Mucosa of stomach (tissue), 1 donor: Measurements from ENCODE around the gene ASB6.

Source experiments
- H3K27me3 ChIP-seq: one replicate; pipeline ENCODE4 v1.7.0; 2013; ENCODE audit warnings: mild to moderate bottlenecking, low read length; ENCODE audit not compliant: control insufficient read depth, insufficient read depth
- H3K36me3 ChIP-seq: one replicate; pipeline ENCODE4 v1.7.0; 2013; ENCODE audit warnings: low read length; ENCODE audit not compliant: control insufficient read depth, insufficient read depth
- H3K4me1 ChIP-seq: one replicate; pipeline ENCODE4 v1.7.0; 2013; ENCODE audit warnings: mild to moderate bottlenecking, low read length; ENCODE audit not compliant: control insufficient read depth, insufficient read depth
- H3K4me3 ChIP-seq: one replicate; pipeline ENCODE4 v1.7.0; 2013; ENCODE audit warnings: low read length
- H3K9ac ChIP-seq: one replicate; pipeline ENCODE4 v1.7.0; 2013; ENCODE audit warnings: mild to moderate bottlenecking, low read length, moderate library complexity
- H3K9me3 ChIP-seq: one replicate; pipeline ENCODE4 v1.7.0; 2013; ENCODE audit warnings: mild to moderate bottlenecking, low read length, moderate library complexity; ENCODE audit not compliant: control insufficient read depth
- donor health status: Pancreatic carcinoma.

Gene ASB6, protein sequence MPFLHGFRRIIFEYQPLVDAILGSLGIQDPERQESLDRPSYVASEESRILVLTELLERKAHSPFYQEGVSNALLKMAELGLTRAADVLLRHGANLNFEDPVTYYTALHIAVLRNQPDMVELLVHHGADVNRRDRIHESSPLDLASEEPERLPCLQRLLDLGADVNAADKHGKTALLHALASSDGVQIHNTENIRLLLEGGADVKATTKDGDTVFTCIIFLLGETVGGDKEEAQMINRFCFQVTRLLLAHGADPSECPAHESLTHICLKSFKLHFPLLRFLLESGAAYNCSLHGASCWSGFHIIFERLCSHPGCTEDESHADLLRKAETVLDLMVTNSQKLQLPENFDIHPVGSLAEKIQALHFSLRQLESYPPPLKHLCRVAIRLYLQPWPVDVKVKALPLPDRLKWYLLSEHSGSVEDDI

GRCh38 chr9:129641750-129642585 is at the start of gene ASB6:
Gene ASB6, minus strand, starts transcription at chr9:129642151. Its CDS starts 152 bp downstream, at chr9:129641999.
- peaks cover 24% of the 10 kb centered on the region for H3K4me1 ChIP-seq
- peak within 1 kb of the TSS; percentile 71 for H3K4me3 ChIP-seq
- H3K9ac ChIP-seq, result peak within 1 kb of the TSS; percentile 84
- no peaks in the 10 kb centered on the region for H3K9me3 ChIP-seq
- no peaks in the 10 kb centered on the region for H3K27me3 ChIP-seq
- peaks cover 17% of the 10 kb centered on the region for H3K36me3 ChIP-seq

- H3K4me1 ChIP-seq, result peaks cover 40% of the 10 kb centered on the region
- no peaks in the 10 kb centered on the region for H3K9me3 ChIP-seq
- H3K9ac ChIP-seq, result no peak overlapping the region
- H3K4me3 ChIP-seq, result no peak overlapping the region
- H3K36me3 ChIP-seq, result no peaks in the 10 kb centered on the region
- H3K27me3 ChIP-seq, result no peaks in the 10 kb centered on the region
Observed at GRCh38 chr9:129688285-129689043, 46.5 kb upstream of the ASB6 start.

DNA sequence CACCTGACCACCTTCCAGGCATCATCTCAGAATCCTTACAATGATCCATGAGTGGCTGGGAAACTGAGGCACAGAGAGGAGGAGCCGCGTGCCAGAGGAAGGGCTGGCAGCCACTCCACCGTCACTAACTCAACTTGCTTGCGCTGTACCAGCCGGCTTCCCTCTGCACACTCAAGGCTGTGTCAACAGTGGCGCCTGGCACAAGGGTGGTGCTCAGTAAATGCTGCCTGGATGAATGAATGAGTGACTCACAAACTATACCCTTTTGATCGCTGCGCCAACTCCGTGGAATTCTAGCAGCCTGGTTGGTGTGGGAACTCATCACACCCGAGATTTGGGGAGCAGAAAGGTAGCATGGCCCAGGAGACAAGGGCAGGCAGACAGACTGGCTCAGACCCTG is 45.4 kb upstream of the ASB6 start:
- Histone ChIP-seq H3K9me3 (no peaks in the 10 kb centered on the region), H3K4me3 (no peak overlapping the region), H3K36me3 (no peaks in the 10 kb centered on the region), H3K4me1 (peaks cover 49% of the 10 kb centered on the region), H3K27me3 (no peaks in the 10 kb centered on the region), H3K9ac (no peak overlapping the region)

GRCh38 chr9:129686736-129687135 is 44.8 kb upstream of the ASB6 start:
- peaks cover 49% of the 10 kb centered on the region for H3K4me1 ChIP-seq
- H3K36me3 ChIP-seq, result no peaks in the 10 kb centered on the region
- H3K9ac ChIP-seq, result no peak overlapping the region
- H3K9me3 ChIP-seq, result no peaks in the 10 kb centered on the region
- H3K4me3 ChIP-seq, result no peak overlapping the region
- no peaks in the 10 kb centered on the region for H3K27me3 ChIP-seq

- no peak overlapping the region for H3K4me3 ChIP-seq
- H3K9ac ChIP-seq, result no peak overlapping the region
- no peaks in the 10 kb centered on the region for H3K9me3 ChIP-seq
- no peaks in the 10 kb centered on the region for H3K27me3 ChIP-seq
- no peaks in the 10 kb centered on the region for H3K36me3 ChIP-seq
- H3K4me1 ChIP-seq, result peaks cover 49% of the 10 kb centered on the region
Observed at GRCh38 chr9:129685933-129686259, 43.9 kb upstream of the ASB6 start.

DNA sequence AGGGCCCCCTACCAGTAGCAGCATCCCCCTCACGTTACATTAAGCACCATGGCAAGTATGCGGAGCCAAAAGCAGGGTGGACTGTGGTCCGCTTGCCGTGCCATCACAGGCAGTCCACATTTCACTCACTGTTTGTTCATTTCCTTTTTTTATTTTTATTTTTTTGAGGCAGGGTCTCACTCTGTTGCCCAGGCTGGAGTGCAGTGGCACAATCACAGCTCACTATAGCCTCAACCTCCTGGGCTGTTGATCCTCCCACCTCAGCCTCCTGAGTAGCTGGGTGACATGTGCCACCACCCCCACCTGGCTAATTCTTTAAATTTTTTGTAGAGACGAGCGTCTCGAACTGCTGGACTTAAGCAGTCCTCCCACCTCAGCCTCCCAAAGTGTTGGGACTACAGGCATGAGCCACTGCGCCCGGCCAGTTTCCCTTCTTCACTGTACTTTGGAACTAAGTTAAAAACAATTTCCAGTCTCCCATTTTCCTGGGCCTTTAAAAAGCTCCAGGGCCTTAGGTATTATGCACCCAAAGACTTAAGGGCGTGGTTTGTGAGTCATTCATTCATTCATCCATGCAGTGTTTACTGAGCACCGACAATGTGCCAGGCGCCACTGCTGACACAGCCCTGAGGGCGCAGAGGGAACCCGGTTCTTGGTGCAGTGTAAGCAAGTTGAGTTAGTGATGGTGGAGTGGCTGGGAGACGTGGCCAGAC is 43.4 kb upstream of the ASB6 start:
- Histone ChIP-seq H3K4me3 (no peak overlapping the region), H3K9ac (no peak overlapping the region), H3K36me3 (no peaks in the 10 kb centered on the region), H3K27me3 (no peaks in the 10 kb centered on the region), H3K9me3 (no peaks in the 10 kb centered on the region), H3K4me1 (peaks cover 49% of the 10 kb centered on the region)

- no peaks in the 10 kb centered on the region for H3K9me3 ChIP-seq
- H3K9ac ChIP-seq, result no peak overlapping the region
- no peaks in the 10 kb centered on the region for H3K27me3 ChIP-seq
- H3K4me1 ChIP-seq, result peaks cover 44% of the 10 kb centered on the region
- H3K36me3 ChIP-seq, result no peaks in the 10 kb centered on the region
- no peak overlapping the region for H3K4me3 ChIP-seq
Observed at GRCh38 chr9:129682381-129682780, 40.4 kb upstream of the ASB6 start.

DNA sequence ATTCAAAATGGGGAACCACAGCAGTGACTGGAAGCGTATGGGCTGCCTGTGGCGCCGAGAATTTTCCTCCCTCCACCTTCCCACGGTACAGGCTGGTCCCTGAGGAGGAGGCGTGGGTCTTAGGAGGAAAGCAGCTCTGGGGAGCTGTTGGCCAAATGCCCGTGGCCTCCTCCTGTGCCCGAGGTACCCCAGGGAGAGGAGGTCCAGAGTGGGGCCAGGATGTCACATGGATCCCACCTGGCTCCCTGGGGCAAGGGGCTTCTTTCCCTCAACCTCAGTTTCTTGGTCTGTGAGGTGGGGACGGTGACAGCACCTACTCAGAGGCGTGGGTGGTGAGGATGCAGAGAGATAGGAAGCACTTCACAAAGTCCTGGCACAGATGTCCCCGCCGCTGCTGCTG is 40.0 kb upstream of the ASB6 start:
- Histone ChIP-seq H3K36me3 (no peaks in the 10 kb centered on the region), H3K9ac (no peak overlapping the region), H3K4me3 (no peak overlapping the region), H3K9me3 (no peaks in the 10 kb centered on the region), H3K4me1 (peaks cover 40% of the 10 kb centered on the region), H3K27me3 (no peaks in the 10 kb centered on the region)

DNA sequence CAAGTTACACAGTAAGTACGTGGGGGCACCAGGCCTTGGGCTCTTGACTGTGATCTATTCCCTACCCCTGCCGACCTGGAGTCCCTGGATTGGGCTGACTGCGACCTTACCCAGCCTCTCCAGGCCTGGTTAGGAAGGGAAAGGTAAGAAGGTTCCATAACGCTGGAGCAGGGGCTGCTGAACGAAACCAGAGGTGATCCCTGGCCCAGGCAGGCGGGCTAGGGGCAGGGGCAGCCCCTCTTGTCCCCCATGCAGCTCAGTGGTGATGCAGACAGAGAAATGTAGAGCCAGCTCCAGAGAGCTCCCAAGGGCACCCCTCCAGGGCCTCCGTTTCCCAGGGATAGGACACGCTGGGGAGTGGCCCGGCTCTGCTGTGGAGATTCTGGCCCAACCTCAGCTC is 37.6 kb upstream of the ASB6 start:
- Histone ChIP-seq H3K27me3 (peaks cover 8% of the 10 kb centered on the region), H3K36me3 (no peaks in the 10 kb centered on the region), H3K9ac (no peak overlapping the region), H3K4me3 (no peak overlapping the region), H3K4me1 (peaks cover 17% of the 10 kb centered on the region), H3K9me3 (no peaks in the 10 kb centered on the region)

GRCh38 chr9:129678844-129679243 is 36.9 kb upstream of the ASB6 start:
- H3K4me1 ChIP-seq, result peaks cover 10% of the 10 kb centered on the region
- no peaks in the 10 kb centered on the region for H3K36me3 ChIP-seq
- no peak overlapping the region for H3K9ac ChIP-seq
- no peak overlapping the region for H3K4me3 ChIP-seq
- H3K27me3 ChIP-seq, result peaks cover 8% of the 10 kb centered on the region
- no peaks in the 10 kb centered on the region for H3K9me3 ChIP-seq

- Histone ChIP-seq H3K9me3 (no peaks in the 10 kb centered on the region), H3K4me3 (no peak overlapping the region), H3K4me1 (no peaks in the 10 kb centered on the region), H3K27me3 (peaks cover 8% of the 10 kb centered on the region), H3K9ac (no peak overlapping the region), H3K36me3 (no peaks in the 10 kb centered on the region)
Observed at GRCh38 chr9:129677456-129677855, 35.5 kb upstream of the ASB6 start.
